Tibial nerve (tissue), 4 donors: ENCODE results near the gene FPR3.
"Not testable (repeated sequence)": the region's sequence is repeated elsewhere in the genome, so short reads cannot be mapped to it uniquely, and the experiment has no call there.

Experiments
- CTCF ChIP-seq, 5 experiments: fragments of 200-600 bp in 3 of 5; fragments of 450-650 bp in 2 of 5; sonication (generic) in 3 of 5; IDR thresholded peaks; one replicate each; pipeline ENCODE4 v1.5.1; 2016 to 2019; ENCODE audit warnings: antibody characterized with exemption in 5 of 5, mild to moderate bottlenecking in 3 of 5, moderate library complexity in 2 of 5
- EP300 ChIP-seq, 2 donors: sonication (generic); formaldehyde crosslinking; IDR thresholded peaks; one replicate each; pipeline ENCODE4 v1.6.1; 2017; ENCODE audit warnings: antibody characterized with exemption in 2 of 2, mild to moderate bottlenecking in 1 of 2
- POLR2A ChIP-seq, 2 donors: fragments of 450-650 bp; IDR thresholded peaks; one replicate each; pipeline ENCODE4 v1.6.1; 2017; ENCODE audit warnings: antibody characterized with exemption in 2 of 2, mild to moderate bottlenecking in 2 of 2, moderate library complexity in 2 of 2

DNA sequence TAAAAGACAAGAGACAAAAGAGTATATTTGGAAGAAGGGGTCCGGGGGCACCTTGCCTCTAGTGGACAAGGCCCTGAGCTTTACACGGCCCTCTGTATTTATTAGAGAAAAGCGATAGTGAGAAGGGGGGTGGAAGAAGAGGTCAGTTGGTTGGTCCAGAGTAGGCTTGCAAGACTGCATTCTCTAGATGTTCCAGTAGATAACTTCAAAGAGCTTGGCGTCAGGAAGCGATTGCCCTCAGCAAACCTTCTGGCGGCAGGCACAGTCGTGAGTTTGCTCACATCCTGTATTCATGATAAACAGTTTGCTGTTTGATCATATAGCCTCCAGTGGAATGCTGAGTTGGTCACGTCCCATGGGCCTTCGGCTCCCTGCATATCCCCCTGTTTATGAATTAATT is 9.8 kb downstream of the FPR3 start:
- not testable (repeated sequence) for TF ChIP-seq POLR2A, CTCF, EP300 (IDR thresholded peaks at IDR 0.05)
